ENCODE results near the gene EPHA8.

The EPHA8 gene

GRCh38 chr1:22551591-22551990, 11.7 kb upstream of the EPHA8 start:
- H3K9ac ChIP-seq (ENCODE audit: low read depth, low read length, poor library complexity): no peak overlapping the region
- H3K4me1 ChIP-seq (ENCODE audit: control insufficient read depth in 2 of 2, insufficient read depth in 1 of 2, low read depth in 1 of 2, low read length in 2 of 2): peaks cover 10 to 14% of the 10 kb centered on the region in 2 donors
- DNase-seq (ENCODE audit: low spot score): no peak
- H3K27ac ChIP-seq (replicated peaks; ENCODE audit: low read length): no peak overlapping the region
- H2AFZ ChIP-seq (ENCODE audit: low read length): no peak overlapping the region
- no peak overlapping the region for H3K4me2 ChIP-seq (ENCODE audit: insufficient read depth, low read length, poor library complexity, severe bottlenecking)
- peak overlapping the region; percentile 57 for H3K18ac ChIP-seq (ENCODE audit: low read length)
- no peak overlapping the region for H2BK5ac ChIP-seq (ENCODE audit: low read length)
- H4K8ac ChIP-seq (ENCODE audit: low read depth, low read length): no peak overlapping the region
- H2BK12ac ChIP-seq (ENCODE audit: low read length): no peak overlapping the region
- no peaks in the 10 kb centered on the region for H3K36me3 ChIP-seq (replicated peaks in 1 of 2; ENCODE audit: control insufficient read depth in 2 of 2, insufficient read depth in 2 of 2, low read length in 2 of 2)
- peak overlapping the region; percentile 52 for H2AK5ac ChIP-seq (ENCODE audit: low read depth, low read length)
- H3K9me3 ChIP-seq (replicated peaks in 1 of 2; ENCODE audit: control insufficient read depth in 2 of 2, insufficient read depth in 1 of 2, low read depth in 1 of 2, low read length in 2 of 2): no peaks in the 10 kb centered on the region
- H3K14ac ChIP-seq (ENCODE audit: low read length): peak overlapping the region; percentile 47
- no peak overlapping the region for H4K91ac ChIP-seq (ENCODE audit: low read depth, low read length, poor library complexity)
- H2BK120ac ChIP-seq (ENCODE audit: low read depth, low read length): no peak overlapping the region
- peaks cover 0 to 87% (median 21%) of the 10 kb centered on the region in 3 experiments for H3K27me3 ChIP-seq (ENCODE audit: control insufficient read depth in 3 of 3, insufficient read depth in 3 of 3, low read depth in 1 of 3, low read length in 3 of 3)
- H2BK15ac ChIP-seq (ENCODE audit: low read length): no peak overlapping the region
- WGBS, 2 donors (ENCODE audit: extremely low coverage in 2 of 2, insufficient read length in 2 of 2, insufficient replicate concordance in 1 of 2): no CpG with 5 or more reads among the region's 17 CpGs
- H3K4ac ChIP-seq (ENCODE audit: low read length): no peak overlapping the region
- H3K79me1 ChIP-seq (ENCODE audit: low read depth, low read length): peaks cover 2% of the 10 kb centered on the region
- H3K23ac ChIP-seq (ENCODE audit: low read depth, low read length, poor library complexity): no peak overlapping the region
- no peak overlapping the region for H3K4me3 ChIP-seq (ENCODE audit: low read length in 2 of 2)

GRCh38 chr1:22552021-22552420, 11.3 kb upstream of the EPHA8 start:
- no peak overlapping the region for H2AK5ac ChIP-seq (ENCODE audit: low read depth, low read length)
- no CpG with 5 or more reads among the region's 5 CpGs for WGBS, 2 donors (ENCODE audit: extremely low coverage in 2 of 2, insufficient read length in 2 of 2, insufficient replicate concordance in 1 of 2)
- no peak overlapping the region for H4K91ac ChIP-seq (ENCODE audit: low read depth, low read length, poor library complexity)
- DNase-seq (ENCODE audit: low spot score): no peak
- H3K4me1 ChIP-seq (ENCODE audit: control insufficient read depth in 2 of 2, insufficient read depth in 1 of 2, low read depth in 1 of 2, low read length in 2 of 2): peaks cover 13 to 18% of the 10 kb centered on the region in 2 donors
- H2BK12ac ChIP-seq (ENCODE audit: low read length): no peak overlapping the region
- no peak overlapping the region for H3K4ac ChIP-seq (ENCODE audit: low read length)
- H3K18ac ChIP-seq (ENCODE audit: low read length): no peak overlapping the region
- no peak overlapping the region for H3K4me2 ChIP-seq (ENCODE audit: insufficient read depth, low read length, poor library complexity, severe bottlenecking)
- H3K36me3 ChIP-seq (replicated peaks in 1 of 2; ENCODE audit: control insufficient read depth in 2 of 2, insufficient read depth in 2 of 2, low read length in 2 of 2): no peaks in the 10 kb centered on the region
- no peaks in the 10 kb centered on the region for H3K9me3 ChIP-seq (replicated peaks in 1 of 2; ENCODE audit: control insufficient read depth in 2 of 2, insufficient read depth in 1 of 2, low read depth in 1 of 2, low read length in 2 of 2)
- H3K23ac ChIP-seq (ENCODE audit: low read depth, low read length, poor library complexity): no peak overlapping the region
- no peak overlapping the region for H3K27ac ChIP-seq (replicated peaks; ENCODE audit: low read length)
- H2BK5ac ChIP-seq (ENCODE audit: low read length): no peak overlapping the region
- H3K9ac ChIP-seq (ENCODE audit: low read depth, low read length, poor library complexity): no peak overlapping the region
- no peak overlapping the region for H2AFZ ChIP-seq (ENCODE audit: low read length)
- H3K14ac ChIP-seq (ENCODE audit: low read length): no peak overlapping the region
- no peak overlapping the region for H4K8ac ChIP-seq (ENCODE audit: low read depth, low read length)
- H2BK15ac ChIP-seq (ENCODE audit: low read length): no peak overlapping the region
- no peak overlapping the region for H2BK120ac ChIP-seq (ENCODE audit: low read depth, low read length)
- H3K79me1 ChIP-seq (ENCODE audit: low read depth, low read length): peaks cover 2% of the 10 kb centered on the region
- H3K27me3 ChIP-seq (ENCODE audit: control insufficient read depth in 3 of 3, insufficient read depth in 3 of 3, low read depth in 1 of 3, low read length in 3 of 3): peaks cover 0 to 87% (median 21%) of the 10 kb centered on the region in 3 experiments
- no peak overlapping the region for H3K4me3 ChIP-seq (ENCODE audit: low read length in 2 of 2)

- no CpG with 5 or more reads among the region's 18 CpGs for WGBS, 2 donors (ENCODE audit: extremely low coverage in 2 of 2, insufficient read length in 2 of 2, insufficient replicate concordance in 1 of 2)
- peaks cover 0 to 86% (median 17%) of the 10 kb centered on the region in 3 experiments for H3K27me3 ChIP-seq (ENCODE audit: control insufficient read depth in 3 of 3, insufficient read depth in 3 of 3, low read depth in 1 of 3, low read length in 3 of 3)
Observed at GRCh38 chr1:22553104-22553880, 10.0 kb upstream of the EPHA8 start.

GRCh38 chr1:22553991-22554522, 9.2 kb upstream of the EPHA8 start:
- Histone ChIP-seq H2BK5ac (ENCODE audit: low read length) (no peak overlapping the region), H4K8ac (ENCODE audit: low read depth, low read length) (no peak overlapping the region), H3K27ac (replicated peaks; ENCODE audit: low read length) (no peak overlapping the region), H3K27me3 (ENCODE audit: control insufficient read depth in 3 of 3, insufficient read depth in 3 of 3, low read depth in 1 of 3, low read length in 3 of 3) (peaks cover 0 to 85% (median 13%) of the 10 kb centered on the region in 3 experiments), H3K36me3 (replicated peaks in 1 of 2; ENCODE audit: control insufficient read depth in 2 of 2, insufficient read depth in 2 of 2, low read length in 2 of 2) (no peaks in the 10 kb centered on the region), H3K4ac (ENCODE audit: low read length) (no peak overlapping the region), H2AFZ (ENCODE audit: low read length) (no peak overlapping the region), H2BK120ac (ENCODE audit: low read depth, low read length) (no peak overlapping the region), H2BK12ac (ENCODE audit: low read length) (no peak overlapping the region), H3K14ac (ENCODE audit: low read length) (peak overlapping the region; percentile 28), H3K9ac (ENCODE audit: low read depth, low read length, poor library complexity) (peak overlapping the region; percentile 50), H2BK15ac (ENCODE audit: low read length) (no peak overlapping the region), H3K4me1 (ENCODE audit: control insufficient read depth in 2 of 2, insufficient read depth in 1 of 2, low read depth in 1 of 2, low read length in 2 of 2) (peaks cover 14 to 20% of the 10 kb centered on the region in 2 donors), H3K4me3 (ENCODE audit: low read length in 2 of 2) (no peak overlapping the region), H3K79me1 (ENCODE audit: low read depth, low read length) (peaks cover 2% of the 10 kb centered on the region), H4K91ac (ENCODE audit: low read depth, low read length, poor library complexity) (no peak overlapping the region), H3K23ac (ENCODE audit: low read depth, low read length, poor library complexity) (peak overlapping the region; percentile 67), H3K4me2 (ENCODE audit: insufficient read depth, low read length, poor library complexity, severe bottlenecking) (no peak overlapping the region), H2AK5ac (ENCODE audit: low read depth, low read length) (peak overlapping the region; percentile 78), H3K9me3 (replicated peaks in 1 of 2; ENCODE audit: control insufficient read depth in 2 of 2, insufficient read depth in 1 of 2, low read depth in 1 of 2, low read length in 2 of 2) (no peaks in the 10 kb centered on the region), H3K18ac (ENCODE audit: low read length) (peak overlapping the region; percentile 5)
- no CpG with 5 or more reads among the region's 8 CpGs for WGBS, 2 donors (ENCODE audit: extremely low coverage in 2 of 2, insufficient read length in 2 of 2, insufficient replicate concordance in 1 of 2)
- no peak for DNase-seq (ENCODE audit: low spot score)

More at GRCh38 chr1:22553104-22553880, 10.0 kb upstream of the EPHA8 start:
- peak overlapping the region; percentile 41 for H4K91ac ChIP-seq (ENCODE audit: low read depth, low read length, poor library complexity)
- peak overlapping the region; percentile 67 for H3K23ac ChIP-seq (ENCODE audit: low read depth, low read length, poor library complexity)
- peak overlapping the region; percentile 41 for H3K18ac ChIP-seq (ENCODE audit: low read length)
- H3K4me3 ChIP-seq (ENCODE audit: low read length in 2 of 2): no peak overlapping the region
- H2BK120ac ChIP-seq (ENCODE audit: low read depth, low read length): no peak overlapping the region
- peak overlapping the region; percentile 12 for H3K9ac ChIP-seq (ENCODE audit: low read depth, low read length, poor library complexity)
- peaks cover 2% of the 10 kb centered on the region for H3K79me1 ChIP-seq (ENCODE audit: low read depth, low read length)
- peak overlapping the region; percentile 28 for H3K14ac ChIP-seq (ENCODE audit: low read length)
- H2AFZ ChIP-seq (ENCODE audit: low read length): no peak overlapping the region
- no peak for DNase-seq (ENCODE audit: low spot score)
- H3K4ac ChIP-seq (ENCODE audit: low read length): no peak overlapping the region
- no peaks in the 10 kb centered on the region for H3K9me3 ChIP-seq (replicated peaks in 1 of 2; ENCODE audit: control insufficient read depth in 2 of 2, insufficient read depth in 1 of 2, low read depth in 1 of 2, low read length in 2 of 2)
- H3K4me1 ChIP-seq (ENCODE audit: control insufficient read depth in 2 of 2, insufficient read depth in 1 of 2, low read depth in 1 of 2, low read length in 2 of 2): peaks cover 14 to 21% of the 10 kb centered on the region in 2 donors
- no peak overlapping the region for H2BK5ac ChIP-seq (ENCODE audit: low read length)
- H2AK5ac ChIP-seq (ENCODE audit: low read depth, low read length): peak overlapping the region; percentile 78
- no peak overlapping the region for H3K4me2 ChIP-seq (ENCODE audit: insufficient read depth, low read length, poor library complexity, severe bottlenecking)
- no peak overlapping the region for H2BK15ac ChIP-seq (ENCODE audit: low read length)
- no peak overlapping the region for H4K8ac ChIP-seq (ENCODE audit: low read depth, low read length)
- H3K27ac ChIP-seq (replicated peaks; ENCODE audit: low read length): no peak overlapping the region
- no peak overlapping the region for H2BK12ac ChIP-seq (ENCODE audit: low read length)
- H3K36me3 ChIP-seq (replicated peaks in 1 of 2; ENCODE audit: control insufficient read depth in 2 of 2, insufficient read depth in 2 of 2, low read length in 2 of 2): no peaks in the 10 kb centered on the region

Measured in neuronal stem cell (in vitro differentiated cells).